ENCODE measurements around the gene SLC39A11. TPM values are rescaled to one million over a fixed set of nuclear protein-coding genes. Genes with fewer than 3 reads are reported as not detected.

Gene SLC39A11
- total and polyA plus RNA-seq, 4 donors: 18.9 to 44.9 (median 28.2) TPM

GRCh38 chr17:73128496-73128895, 36.0 kb upstream of the SLC39A11 start:
- DNase-seq (ENCODE audit: low spot score): no peak
- no peak overlapping the region for H3K4me3 ChIP-seq (ENCODE audit: low read depth in 1 of 3, low read length in 3 of 3)
- H3K9ac ChIP-seq (ENCODE audit: low read depth in 1 of 2, low read length in 2 of 2): no peak overlapping the region
- H3K36me3 ChIP-seq (ENCODE audit: control insufficient read depth in 4 of 4, insufficient read depth in 3 of 4, low read depth in 1 of 4, low read length in 3 of 4): no peaks in the 10 kb centered on the region
- no peaks in the 10 kb centered on the region for H3K9me3 ChIP-seq (ENCODE audit: control insufficient read depth in 4 of 4, low read length in 3 of 4)
- H3K27ac ChIP-seq (ENCODE audit: low read depth in 1 of 2, low read length in 2 of 2): no peak overlapping the region
- H3K4me1 ChIP-seq (ENCODE audit: control insufficient read depth in 4 of 4, insufficient read depth in 4 of 4, low read length in 3 of 4): peaks cover 0 to 3% (median 0%) of the 10 kb centered on the region in 4 donors
- TF ChIP-seq RAD21 (IDR thresholded peaks at IDR 0.05) (no peak), CTCF (IDR thresholded peaks at IDR 0.05; ENCODE audit: low read depth, low read length, missing input control) (no peak), REST (IDR thresholded peaks at IDR 0.05) (no peak), HNF4G (IDR thresholded peaks at IDR 0.05) (no peak)
- no peaks in the 10 kb centered on the region for H3K27me3 ChIP-seq (ENCODE audit: control insufficient read depth in 4 of 4, insufficient read depth in 4 of 4, low read length in 3 of 4)
- WGBS: 73% methylated on average over 3 of the region's 3 CpGs

DNA sequence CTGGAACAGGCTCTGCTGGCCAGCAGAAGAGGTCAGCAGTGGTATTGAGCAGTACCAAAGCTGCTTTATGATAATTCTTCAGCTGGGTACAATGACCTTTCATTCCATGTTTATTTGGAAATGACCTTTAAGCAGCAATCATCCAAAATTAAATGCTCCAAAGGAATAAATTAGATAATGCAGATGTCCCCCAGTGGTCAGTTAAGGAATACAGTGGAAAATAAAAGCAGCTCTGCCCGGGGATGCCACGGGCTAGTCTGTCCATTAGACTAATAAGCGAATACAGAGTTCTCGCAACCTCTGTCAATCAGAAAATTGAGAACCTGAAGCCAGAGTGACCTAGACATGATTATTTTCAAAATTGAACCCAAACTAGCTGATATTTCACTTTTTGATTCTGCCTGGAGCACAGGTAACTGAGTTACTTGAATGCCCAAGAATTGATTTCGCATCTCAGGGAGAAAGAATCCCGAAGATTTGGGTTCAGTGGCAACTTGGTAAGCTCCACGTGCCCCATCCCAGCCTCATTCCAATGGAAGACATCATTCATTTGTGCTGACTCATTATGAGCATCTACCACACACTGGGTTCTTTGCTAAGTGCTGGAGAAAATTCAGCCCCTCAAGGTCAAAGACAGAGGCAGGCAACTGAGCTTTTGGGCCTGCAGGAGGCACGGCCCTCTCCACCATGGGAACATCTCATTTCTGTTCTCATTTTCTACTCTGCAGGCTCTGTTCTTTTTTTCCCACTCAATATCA, 34.4 kb upstream of the SLC39A11 start:
- Histone ChIP-seq H3K27me3 (ENCODE audit: control insufficient read depth in 4 of 4, insufficient read depth in 4 of 4, low read length in 3 of 4) (no peaks in the 10 kb centered on the region), H3K36me3 (ENCODE audit: control insufficient read depth in 4 of 4, insufficient read depth in 3 of 4, low read depth in 1 of 4, low read length in 3 of 4) (no peaks in the 10 kb centered on the region), H3K4me1 (ENCODE audit: control insufficient read depth in 4 of 4, insufficient read depth in 4 of 4, low read length in 3 of 4) (peaks cover 0 to 6% (median 0%) of the 10 kb centered on the region in 4 donors), H3K4me3 (ENCODE audit: low read depth in 1 of 3, low read length in 3 of 3) (no peak overlapping the region), H3K27ac (ENCODE audit: low read depth in 1 of 2, low read length in 2 of 2) (no peak overlapping the region), H3K9me3 (ENCODE audit: control insufficient read depth in 4 of 4, low read length in 3 of 4) (no peaks in the 10 kb centered on the region), H3K9ac (ENCODE audit: low read depth in 1 of 2, low read length in 2 of 2) (no peak overlapping the region)
- 80% methylated on average over 8 of the region's 8 CpGs for WGBS
- TF ChIP-seq FOXA1 (IDR thresholded peaks at IDR 0.05) (no peak), FOXA2 (IDR thresholded peaks at IDR 0.05) (no peak), RAD21 (IDR thresholded peaks at IDR 0.05) (no peak), REST (IDR thresholded peaks at IDR 0.05) (no peak), SP1 (IDR thresholded peaks at IDR 0.05) (no peak)
- TF ChIP-seq, protein P1, sequence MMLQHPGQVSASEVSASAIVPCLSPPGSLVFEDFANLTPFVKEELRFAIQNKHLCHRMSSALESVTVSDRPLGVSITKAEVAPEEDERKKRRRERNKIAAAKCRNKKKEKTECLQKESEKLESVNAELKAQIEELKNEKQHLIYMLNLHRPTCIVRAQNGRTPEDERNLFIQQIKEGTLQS (IDR thresholded peaks at IDR 0.05): no peak
- TF ChIP-seq, protein P2, sequence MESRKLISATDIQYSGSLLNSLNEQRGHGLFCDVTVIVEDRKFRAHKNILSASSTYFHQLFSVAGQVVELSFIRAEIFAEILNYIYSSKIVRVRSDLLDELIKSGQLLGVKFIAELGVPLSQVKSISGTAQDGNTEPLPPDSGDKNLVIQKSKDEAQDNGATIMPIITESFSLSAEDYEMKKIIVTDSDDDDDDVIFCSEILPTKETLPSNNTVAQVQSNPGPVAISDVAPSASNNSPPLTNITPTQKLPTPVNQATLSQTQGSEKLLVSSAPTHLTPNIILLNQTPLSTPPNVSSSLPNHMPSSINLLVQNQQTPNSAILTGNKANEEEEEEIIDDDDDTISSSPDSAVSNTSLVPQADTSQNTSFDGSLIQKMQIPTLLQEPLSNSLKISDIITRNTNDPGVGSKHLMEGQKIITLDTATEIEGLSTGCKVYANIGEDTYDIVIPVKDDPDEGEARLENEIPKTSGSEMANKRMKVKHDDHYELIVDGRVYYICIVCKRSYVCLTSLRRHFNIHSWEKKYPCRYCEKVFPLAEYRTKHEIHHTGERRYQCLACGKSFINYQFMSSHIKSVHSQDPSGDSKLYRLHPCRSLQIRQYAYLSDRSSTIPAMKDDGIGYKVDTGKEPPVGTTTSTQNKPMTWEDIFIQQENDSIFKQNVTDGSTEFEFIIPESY (IDR thresholded peaks at IDR 0.05): no peak
- DNase-seq (ENCODE audit: low spot score): no peak
